Hindlimb muscle (tissue), 1 donor: ENCODE measurements around the gene POTEB3. TPM values are rescaled to one million over a fixed set of nuclear protein-coding genes. Genes with fewer than 3 reads are reported as not detected.
"Not testable (repeated sequence)": the region's sequence is repeated elsewhere in the genome, so short reads cannot be mapped to it uniquely, and the experiment has no call there.

Experiments
- DNase-seq: peaks from one replicate; pipeline ENCODE4 v3.0.0-alpha.2; 2013
- polyA plus RNA-seq: library from polyadenylated mRNA; unstranded; fragments of 120-200 nt; gene quantifications from one replicate; pipeline ENCODE4 v1.2.1, GENCODE V29; 2013; ENCODE audit not compliant: insufficient read length

Gene POTEB3
- not detected for polyA plus RNA-seq

DNA sequence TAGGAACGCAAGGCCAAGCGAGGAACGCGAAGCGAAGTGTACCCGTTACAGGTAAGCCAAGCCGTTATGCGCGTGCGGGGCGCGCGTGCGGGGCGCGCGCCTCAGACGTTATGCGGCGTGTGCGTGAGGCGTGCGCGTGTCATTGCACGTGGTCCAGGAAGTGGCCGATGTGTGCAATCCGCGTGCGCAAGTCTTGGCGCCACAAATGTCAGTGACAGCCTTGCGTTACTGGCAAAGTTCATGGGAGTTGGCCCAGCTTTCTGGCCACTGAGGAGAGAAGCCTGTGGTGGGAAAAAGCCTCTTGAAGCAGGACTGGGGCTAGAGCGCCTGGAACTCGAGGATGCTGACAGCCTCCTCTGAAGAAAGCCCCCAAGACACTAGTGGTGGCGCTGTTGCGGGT, at the start of gene POTEB3:
TSS of gene POTEB3 (minus strand) at position 101 of the 400 bp plus-strand sequence. CDS start 488 bp downstream, outside the sequence.
- DNase-seq = not testable (repeated sequence)

DNA sequence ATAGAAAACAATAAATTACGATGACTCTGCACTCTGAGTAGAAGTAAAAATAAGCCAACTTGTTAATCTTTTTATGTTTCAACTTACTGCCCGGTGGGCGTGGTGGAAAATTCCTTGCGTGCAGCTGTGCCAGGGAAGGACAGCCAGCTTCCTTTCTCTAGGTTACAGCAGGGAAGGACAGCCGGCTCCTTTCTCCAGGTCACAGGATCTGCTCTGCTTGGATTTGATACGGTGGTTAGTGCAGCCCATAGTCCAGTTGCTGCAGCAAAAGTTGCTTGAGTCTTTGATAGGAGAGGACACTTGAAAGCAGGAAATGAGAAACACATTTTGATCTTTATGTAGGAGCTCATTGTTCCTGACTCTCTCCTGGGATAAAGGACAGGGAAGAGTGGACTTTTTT, 13.4 kb upstream of the POTEB3 start:
- DNase-seq = not testable (repeated sequence)

DNA sequence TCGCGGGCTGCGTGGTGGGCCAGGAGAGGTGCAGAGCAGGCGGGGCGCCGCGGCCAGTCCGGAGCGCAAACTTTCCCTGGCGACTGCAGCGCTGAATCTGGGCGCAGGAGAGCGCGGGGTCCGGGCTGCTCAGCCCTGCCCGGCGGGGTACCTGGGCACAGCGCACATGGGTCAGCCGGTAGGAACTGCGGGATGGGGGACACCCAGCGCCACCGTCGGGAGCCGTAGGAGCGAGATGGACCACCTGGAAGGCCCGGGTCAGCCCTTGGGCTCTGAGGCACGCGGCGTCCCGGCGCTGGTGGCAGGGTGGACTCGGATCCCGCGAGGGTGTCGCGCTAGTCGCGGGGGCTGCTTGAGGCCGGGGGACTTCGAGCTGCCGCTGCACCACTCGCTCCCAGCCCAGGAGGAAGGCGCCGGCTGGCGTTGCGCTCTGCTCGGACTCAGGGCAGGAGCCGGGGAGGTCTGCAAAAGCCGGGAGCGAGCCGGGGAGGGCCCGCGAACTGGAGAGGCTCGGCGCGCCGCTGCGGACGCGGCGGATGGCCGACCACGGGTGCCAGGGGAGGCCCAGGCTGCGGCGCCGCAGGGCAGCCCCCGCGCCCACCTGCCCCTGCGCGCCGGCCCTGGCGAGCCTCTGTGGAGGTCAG, 11.7 kb upstream of the POTEB3 start:
- DNase-seq = not testable (repeated sequence)

- not testable (repeated sequence) for DNase-seq
Measured at GRCh38 chr15:21451487-21451886, 11.2 kb upstream of the POTEB3 start.

- DNase-seq = not testable (repeated sequence)
Measured at GRCh38 chr15:21407366-21407765, 32.9 kb downstream of the POTEB3 start.

DNA sequence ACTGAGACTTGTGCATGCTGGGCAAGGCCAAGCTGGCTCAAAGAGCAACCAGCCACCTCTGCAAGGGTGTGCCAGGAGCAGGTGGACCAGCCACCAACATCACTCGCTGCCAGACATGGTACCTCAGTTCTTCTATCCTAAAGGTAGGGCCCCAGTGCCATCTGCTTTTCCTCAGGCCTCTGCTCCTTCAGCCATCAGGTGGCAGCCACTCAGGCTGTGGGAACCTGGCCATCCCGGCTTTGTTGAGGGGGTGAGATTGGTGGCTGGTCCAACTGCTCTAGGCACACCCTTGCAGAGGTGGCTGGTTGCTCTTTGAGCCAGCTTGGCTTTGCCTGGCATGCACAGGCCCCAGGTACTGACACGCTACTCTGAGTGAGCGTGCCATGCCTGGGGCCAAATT, 38.8 kb downstream of the POTEB3 start:
- not testable (repeated sequence) for DNase-seq

DNA sequence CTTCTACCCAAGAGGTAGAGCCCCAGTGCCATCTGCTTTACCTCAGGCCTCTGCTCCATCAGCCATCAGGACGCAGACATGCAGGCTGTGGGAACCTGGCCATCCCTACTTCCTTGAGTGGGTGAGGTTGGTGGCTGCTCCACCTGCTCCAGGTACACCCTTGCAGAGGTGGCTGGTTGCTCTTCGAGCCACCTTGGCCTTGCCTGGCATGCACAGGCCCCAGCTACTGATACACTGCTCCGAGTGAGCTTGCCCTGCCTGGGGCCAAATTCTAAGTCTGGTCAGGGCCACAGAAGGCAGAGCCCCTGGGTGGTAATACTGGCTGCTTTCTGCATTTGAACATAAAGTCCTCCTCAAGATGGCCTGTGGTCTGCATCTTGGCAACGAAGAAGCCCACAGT, 41.2 kb downstream of the POTEB3 start:
- not testable (repeated sequence) for DNase-seq

DNA sequence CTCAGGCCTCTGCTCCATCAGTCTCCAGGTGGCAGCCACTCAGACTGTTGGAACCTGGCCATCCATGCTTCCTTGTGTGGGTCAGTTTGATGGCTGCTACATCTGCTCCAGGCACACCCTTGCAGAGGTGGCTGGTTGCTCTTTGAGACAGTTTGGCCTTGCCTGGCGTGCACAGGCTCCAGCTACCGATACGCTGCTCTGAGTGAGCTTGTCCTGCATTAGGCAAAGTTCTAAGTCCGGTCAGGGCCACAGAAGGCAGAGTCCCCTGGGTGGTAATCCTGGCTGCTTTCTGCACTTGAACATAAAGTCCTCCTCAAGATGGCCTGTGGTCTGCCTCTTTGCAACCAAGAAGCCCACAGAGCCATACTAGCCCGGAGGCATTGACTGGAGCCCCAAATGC, 41.8 kb downstream of the POTEB3 start:
- DNase-seq = not testable (repeated sequence)

DNA sequence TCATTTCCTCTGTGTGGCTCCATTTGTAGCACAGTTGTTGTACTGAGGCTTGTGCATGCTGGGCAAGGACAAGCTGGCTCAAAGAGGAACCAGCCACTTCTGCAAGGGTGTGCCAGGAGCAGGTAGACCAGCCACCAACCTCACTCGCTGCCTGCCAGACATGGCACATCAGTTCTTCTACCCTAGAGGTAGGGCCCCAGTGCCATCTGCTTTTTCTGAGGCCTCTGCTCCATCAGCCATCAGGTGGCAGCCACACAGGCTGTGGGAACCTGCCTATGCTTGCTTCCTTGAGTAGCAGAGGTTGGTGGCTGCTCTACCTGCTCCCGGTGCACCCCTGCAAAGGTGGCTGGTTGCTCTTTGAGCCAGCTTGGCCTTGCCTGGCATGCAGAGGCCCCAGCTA, 42.6 kb downstream of the POTEB3 start:
- DNase-seq = not testable (repeated sequence)

DNA sequence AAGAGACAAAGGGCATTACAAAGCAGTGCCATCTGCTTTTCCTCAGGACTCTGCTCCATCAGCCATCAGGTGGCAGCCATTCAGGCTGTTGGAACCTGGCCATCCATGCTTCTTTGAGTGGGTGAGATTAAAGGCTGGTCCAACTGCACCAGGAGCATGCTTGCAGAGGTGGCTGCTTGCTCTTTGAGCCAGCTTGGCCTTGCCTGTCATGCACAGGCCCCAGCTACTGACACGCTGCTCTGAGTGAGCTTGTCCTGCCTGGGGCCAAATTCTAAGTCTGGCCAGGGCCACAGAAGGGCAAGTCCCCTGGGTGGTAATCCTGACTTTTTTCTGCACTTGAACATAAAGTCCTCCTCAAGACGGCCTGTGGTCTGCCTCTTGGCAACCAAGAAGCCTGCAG, 43.1 kb downstream of the POTEB3 start:
- not testable (repeated sequence) for DNase-seq

DNA sequence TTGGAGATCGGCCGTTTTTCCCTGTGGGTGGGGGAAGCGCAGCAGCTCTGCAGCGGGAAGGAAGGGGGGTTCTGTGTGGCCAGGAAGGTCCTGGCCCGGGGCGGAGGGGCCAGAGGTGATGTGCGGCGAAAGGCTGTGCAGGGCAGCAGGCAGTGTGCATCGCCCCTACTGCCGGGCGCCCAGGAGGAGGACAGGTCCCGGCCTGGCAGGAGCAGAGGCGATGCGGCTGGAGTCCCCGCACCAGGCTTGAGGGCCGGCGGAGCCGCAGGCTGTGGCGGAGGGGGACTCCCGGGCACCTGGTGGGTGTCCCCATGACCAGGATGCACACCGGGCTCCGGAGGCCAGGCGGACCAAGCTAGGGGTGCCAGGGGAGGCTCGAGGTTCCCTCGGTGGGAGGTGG, 54.3 kb downstream of the POTEB3 start:
- not testable (repeated sequence) for DNase-seq

DNA sequence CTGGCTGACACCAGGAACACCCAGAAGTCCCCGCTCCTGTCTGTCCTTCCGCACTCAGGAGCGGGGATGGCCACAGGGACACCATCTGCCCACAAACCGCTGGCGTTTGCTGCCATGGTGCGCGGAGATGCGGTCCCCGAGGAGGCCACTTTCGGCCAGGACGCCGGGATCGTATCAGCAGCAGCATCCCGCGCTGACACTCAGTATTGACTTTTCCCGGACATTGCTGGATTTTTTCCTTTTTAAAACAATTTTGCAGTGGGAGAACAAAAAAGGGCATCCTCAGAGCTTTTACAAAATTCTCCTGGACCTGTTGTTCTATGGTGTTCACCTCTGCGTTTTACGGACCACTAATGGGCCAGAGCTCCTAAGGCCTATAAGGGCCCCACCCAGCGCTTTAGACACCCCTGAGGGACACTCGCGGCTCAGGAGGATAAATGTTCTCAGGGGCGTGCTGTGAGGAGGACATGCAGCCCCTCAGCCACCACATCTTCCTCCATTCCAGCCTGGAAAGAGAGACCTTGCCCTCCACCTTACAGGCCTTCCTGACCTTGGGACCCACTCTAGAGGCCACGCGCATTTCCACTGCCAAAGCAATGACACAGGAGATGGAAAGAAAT, 56.3 kb downstream of the POTEB3 start:
- DNase-seq = not testable (repeated sequence)

DNA sequence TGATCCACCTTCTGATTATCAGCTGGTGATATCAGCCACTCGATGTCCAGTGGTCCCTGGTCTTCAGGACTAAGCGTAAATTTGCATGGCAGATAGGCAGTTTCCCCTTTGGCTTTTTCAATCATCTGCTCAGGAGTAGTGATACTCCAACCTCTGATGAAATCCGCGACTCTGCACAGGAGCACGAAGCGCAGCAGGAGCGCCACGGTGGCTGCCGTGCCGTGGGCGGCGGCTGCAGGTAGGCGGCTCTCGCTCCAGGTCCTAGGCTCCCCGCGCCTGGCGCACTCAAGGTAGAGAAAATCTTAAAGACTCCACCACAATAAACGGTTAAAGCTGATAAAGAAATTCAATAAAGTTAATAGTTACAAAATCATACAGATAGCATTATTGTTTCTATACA, 66.6 kb downstream of the POTEB3 start:
- DNase-seq = not testable (repeated sequence)

DNA sequence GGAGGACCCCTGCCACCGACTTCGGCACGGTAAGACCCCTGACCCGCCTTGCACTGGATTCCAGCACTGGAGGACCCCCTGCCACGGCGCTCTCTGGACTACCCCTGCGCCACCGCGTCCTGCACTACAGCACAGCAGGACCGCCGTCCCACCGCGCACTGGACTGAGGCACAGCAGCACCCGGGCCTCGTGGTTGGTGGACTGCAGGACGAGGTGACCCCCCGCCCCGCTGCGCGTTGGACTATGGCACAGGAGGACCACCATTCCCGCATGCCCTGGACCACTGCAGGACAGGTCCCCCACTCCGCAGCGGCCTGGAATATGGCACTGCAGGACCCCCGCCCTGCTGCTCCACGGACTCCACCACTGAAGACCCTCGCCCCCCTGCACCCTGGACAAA, 71.1 kb downstream of the POTEB3 start:
- DNase-seq = not testable (repeated sequence)

GRCh38 chr15:21368625-21369024, 71.7 kb downstream of the POTEB3 start:
- not testable (repeated sequence) for DNase-seq
